ENCODE data around the gene SV2B.

Gene SV2B

DNA sequence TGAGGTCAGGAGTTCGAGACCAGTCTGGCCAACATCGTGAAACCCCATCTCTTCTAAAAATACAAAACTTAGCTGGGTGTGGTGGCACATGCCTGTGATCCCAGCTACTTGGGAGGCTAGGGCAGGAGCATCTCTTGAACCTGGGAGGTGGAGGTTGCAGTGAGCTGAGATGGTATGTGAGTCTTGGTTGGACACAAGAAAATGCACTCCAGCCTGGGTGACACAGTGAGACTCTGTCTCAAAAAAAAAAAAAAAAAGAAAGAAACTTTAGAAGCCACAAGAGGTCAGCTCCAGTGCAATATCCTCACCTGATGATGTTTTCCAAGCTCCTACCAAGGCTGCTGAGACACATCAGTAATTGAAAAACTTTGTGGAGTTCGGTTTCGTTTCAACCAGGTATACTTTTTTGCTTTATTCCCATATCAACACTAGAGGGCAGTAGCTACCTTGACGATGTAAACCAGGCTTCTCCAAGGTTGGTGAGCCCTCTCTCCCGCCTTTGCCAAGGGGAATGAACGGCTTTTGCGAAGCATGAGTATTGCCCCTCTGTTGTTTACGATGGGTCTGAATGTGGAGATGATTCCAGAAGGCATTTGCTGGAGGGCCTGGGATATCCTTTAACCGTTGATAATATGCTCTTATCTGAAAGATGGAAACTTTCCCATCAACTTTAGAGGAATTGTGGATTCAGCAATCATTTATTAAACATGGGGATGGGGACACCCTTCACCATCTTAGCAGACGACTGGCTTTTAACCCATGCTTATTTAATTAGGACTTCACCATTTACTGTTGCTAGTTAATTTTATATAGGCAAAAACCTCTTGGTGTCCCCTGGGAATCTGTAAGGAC is 202.8 kb downstream of the SV2B start:
- FAIRE-seq (peak; percentile 90), DNase-seq (ENCODE audit: insufficient read length, low spot score) (peak; percentile 56)
- TF ChIP-seq, protein P1, sequence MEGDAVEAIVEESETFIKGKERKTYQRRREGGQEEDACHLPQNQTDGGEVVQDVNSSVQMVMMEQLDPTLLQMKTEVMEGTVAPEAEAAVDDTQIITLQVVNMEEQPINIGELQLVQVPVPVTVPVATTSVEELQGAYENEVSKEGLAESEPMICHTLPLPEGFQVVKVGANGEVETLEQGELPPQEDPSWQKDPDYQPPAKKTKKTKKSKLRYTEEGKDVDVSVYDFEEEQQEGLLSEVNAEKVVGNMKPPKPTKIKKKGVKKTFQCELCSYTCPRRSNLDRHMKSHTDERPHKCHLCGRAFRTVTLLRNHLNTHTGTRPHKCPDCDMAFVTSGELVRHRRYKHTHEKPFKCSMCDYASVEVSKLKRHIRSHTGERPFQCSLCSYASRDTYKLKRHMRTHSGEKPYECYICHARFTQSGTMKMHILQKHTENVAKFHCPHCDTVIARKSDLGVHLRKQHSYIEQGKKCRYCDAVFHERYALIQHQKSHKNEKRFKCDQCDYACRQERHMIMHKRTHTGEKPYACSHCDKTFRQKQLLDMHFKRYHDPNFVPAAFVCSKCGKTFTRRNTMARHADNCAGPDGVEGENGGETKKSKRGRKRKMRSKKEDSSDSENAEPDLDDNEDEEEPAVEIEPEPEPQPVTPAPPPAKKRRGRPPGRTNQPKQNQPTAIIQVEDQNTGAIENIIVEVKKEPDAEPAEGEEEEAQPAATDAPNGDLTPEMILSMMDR (IDR thresholded peaks at IDR 0.05; ENCODE audit: insufficient read depth, missing control alignments) = peak; percentile 84

GRCh38 chr15:91304210-91304609 is 204.2 kb downstream of the SV2B start:
- FAIRE-seq (no peak), DNase-seq (ENCODE audit: insufficient read length, low spot score) (no peak)
- TF ChIP-seq, protein P1 (IDR thresholded peaks at IDR 0.05; ENCODE audit: insufficient read depth, missing control alignments) = no peak

- FAIRE-seq (no peak), DNase-seq (ENCODE audit: insufficient read length, low spot score) (no peak)
- TF ChIP-seq, protein P1 (IDR thresholded peaks at IDR 0.05; ENCODE audit: insufficient read depth, missing control alignments) = no peak
Measured at GRCh38 chr15:91304786-91305185, 204.7 kb downstream of the SV2B start.

- TF ChIP-seq, protein P1 (IDR thresholded peaks at IDR 0.05; ENCODE audit: insufficient read depth, missing control alignments) = no peak
- no peak for FAIRE-seq
- DNase-seq (ENCODE audit: insufficient read length, low spot score) = no peak
Measured at GRCh38 chr15:91306144-91306543, 206.1 kb downstream of the SV2B start.

- no peak for FAIRE-seq
- TF ChIP-seq, protein P1 (IDR thresholded peaks at IDR 0.05; ENCODE audit: insufficient read depth, missing control alignments) = no peak
- no peak for DNase-seq (ENCODE audit: insufficient read length, low spot score)
Measured at GRCh38 chr15:91307601-91308000, 207.5 kb downstream of the SV2B start.

DNA sequence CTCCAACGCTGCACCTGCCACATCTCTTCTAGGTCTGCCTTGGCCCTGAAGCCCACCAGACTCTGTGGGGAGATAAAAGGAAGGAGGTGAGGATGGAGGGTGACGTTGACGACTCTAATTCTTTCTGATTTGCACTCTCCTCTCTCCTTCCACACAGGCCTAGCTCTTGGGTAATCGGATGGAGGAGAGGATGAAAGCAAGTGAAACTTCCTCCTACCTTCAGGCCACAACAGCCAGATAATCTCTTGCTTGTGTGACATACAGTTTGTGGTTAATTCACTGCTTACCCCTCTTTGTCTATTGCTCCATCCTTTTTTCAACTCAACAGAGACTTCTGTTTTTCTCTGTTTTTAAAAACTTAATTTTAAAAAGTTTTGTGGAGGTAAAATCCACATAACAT is 208.1 kb downstream of the SV2B start:
- DNase-seq (ENCODE audit: insufficient read length, low spot score) (no peak), FAIRE-seq (no peak)
- TF ChIP-seq, protein P1 (IDR thresholded peaks at IDR 0.05; ENCODE audit: insufficient read depth, missing control alignments) = no peak

- DNase-seq (ENCODE audit: insufficient read length, low spot score) (no peak), FAIRE-seq (no peak)
- TF ChIP-seq, protein P1 (IDR thresholded peaks at IDR 0.05; ENCODE audit: insufficient read depth, missing control alignments) = no peak
Measured at GRCh38 chr15:91308855-91309254, 208.8 kb downstream of the SV2B start.
